ENCODE results near the gene CLP1.
"Not testable (repeated sequence)": the region's sequence is repeated elsewhere in the genome, so short reads cannot be mapped to it uniquely, and the experiment has no call there.

CLP1 gene

GRCh38 chr11:57698843-57699365, 41.3 kb downstream of the CLP1 start:
- H3K27ac ChIP-seq = no peak overlapping the region
- TF ChIP-seq, protein P1, sequence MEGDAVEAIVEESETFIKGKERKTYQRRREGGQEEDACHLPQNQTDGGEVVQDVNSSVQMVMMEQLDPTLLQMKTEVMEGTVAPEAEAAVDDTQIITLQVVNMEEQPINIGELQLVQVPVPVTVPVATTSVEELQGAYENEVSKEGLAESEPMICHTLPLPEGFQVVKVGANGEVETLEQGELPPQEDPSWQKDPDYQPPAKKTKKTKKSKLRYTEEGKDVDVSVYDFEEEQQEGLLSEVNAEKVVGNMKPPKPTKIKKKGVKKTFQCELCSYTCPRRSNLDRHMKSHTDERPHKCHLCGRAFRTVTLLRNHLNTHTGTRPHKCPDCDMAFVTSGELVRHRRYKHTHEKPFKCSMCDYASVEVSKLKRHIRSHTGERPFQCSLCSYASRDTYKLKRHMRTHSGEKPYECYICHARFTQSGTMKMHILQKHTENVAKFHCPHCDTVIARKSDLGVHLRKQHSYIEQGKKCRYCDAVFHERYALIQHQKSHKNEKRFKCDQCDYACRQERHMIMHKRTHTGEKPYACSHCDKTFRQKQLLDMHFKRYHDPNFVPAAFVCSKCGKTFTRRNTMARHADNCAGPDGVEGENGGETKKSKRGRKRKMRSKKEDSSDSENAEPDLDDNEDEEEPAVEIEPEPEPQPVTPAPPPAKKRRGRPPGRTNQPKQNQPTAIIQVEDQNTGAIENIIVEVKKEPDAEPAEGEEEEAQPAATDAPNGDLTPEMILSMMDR (conservative IDR thresholded peaks at IDR 0.05) = no peak

DNA sequence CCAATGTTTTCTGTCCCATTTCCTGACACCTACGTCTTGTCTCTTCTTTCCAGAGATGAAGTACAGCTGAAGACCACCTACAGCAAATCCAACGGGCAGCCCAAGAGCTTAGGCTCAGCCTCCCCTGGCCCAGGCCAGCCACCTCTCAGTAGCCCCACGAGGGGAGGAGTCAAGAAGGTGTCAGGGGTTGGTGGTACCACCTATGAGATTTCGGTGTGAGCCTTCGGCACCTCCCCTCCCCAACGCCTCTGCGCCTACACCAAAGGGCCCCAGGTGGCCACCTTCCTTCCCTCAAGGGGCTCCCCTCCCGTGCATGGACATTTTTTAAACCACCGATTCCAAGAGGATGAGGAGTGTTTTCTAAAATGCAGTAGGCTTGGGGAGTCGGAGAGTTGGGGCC, 42.3 kb downstream of the CLP1 start:
- TF ChIP-seq, protein P1 (conservative IDR thresholded peaks at IDR 0.05) = no peak
- no peak overlapping the region for H3K27ac ChIP-seq

- TF ChIP-seq, protein P1 (conservative IDR thresholded peaks at IDR 0.05) = no peak; the same call in 1 of the 2 replicates
- H3K27ac ChIP-seq = no peak overlapping the region
Measured at GRCh38 chr11:57700425-57700824, 42.9 kb downstream of the CLP1 start.

GRCh38 chr11:57703341-57703740, 45.8 kb downstream of the CLP1 start:
- H3K27ac ChIP-seq = no peak overlapping the region
- TF ChIP-seq, protein P1 (conservative IDR thresholded peaks at IDR 0.05) = no peak

GRCh38 chr11:57704932-57705331, 47.4 kb downstream of the CLP1 start:
- no peak overlapping the region for H3K27ac ChIP-seq
- TF ChIP-seq, protein P1 (conservative IDR thresholded peaks at IDR 0.05) = no peak

DNA sequence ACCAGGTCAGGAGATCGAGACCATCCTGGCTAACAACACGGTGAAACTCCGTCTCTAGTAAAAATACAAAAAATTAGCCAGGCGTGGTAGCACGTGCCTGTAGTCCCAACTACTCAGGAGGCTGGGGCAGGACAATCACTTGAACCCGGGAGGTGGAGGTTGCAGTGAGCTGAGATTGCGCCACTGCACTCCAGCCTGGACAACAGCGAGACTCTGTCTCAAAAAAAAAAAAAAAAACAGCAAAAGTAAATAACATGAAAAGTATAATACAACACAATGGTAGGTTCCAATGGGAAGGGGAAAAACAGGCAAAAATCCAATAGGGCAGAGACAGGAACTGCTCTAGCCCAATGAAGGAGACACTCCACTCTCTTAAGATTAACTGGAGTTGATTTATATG, 47.9 kb downstream of the CLP1 start:
- H3K27ac ChIP-seq = not testable (repeated sequence)

DNA sequence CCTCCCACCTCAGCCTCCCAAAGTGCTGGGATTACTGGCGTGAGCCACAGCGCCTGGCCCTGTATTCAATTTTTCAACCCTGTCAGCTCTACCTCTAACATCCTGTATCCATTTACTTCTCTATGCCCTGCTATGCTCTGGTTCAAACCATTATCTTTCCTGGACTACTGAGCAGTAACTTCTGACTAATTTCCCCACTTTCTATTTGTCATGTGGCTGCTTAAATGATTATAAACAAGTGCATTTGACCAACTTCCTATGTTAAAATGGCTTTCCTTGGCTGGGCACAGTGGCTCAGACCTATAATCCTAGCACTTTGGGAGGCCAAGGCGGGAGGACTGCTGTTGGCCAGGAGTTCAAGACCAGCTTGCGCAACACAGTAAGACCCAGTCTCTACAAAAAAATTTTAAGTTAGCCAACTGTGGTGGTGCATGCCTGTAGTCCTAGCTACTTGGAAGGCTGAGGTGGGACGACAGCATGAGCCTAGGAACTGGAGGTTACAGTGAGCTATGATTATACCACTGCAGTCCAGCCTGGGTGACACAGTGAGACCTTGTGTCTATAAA, 52.3 kb downstream of the CLP1 start:
- TF ChIP-seq, protein P1 (conservative IDR thresholded peaks at IDR 0.05) = no peak
- no peak overlapping the region; the same call in 1 of the 2 replicates for H3K27ac ChIP-seq
